NCI-H524 treated with DMSO at 0.1 percent for 48 hours (cell line): ENCODE measurements around the gene DHRS1.
"Not testable (repeated sequence)": the region's sequence is repeated elsewhere in the genome, so short reads cannot be mapped to it uniquely, and the experiment has no call there.

Source experiments
- DNase-seq: peaks from one replicate; lab custom pipeline; 2025; lab: John Stamatoyannopoulos, UW

Gene DHRS1

GRCh38 chr14:24246765-24247212 lies 52.8 kb downstream of the DHRS1 start:
- DNase-seq, result no peak

- not testable (repeated sequence) for DNase-seq
These were observed 54.2 kb downstream of the DHRS1 start for GRCh38 chr14:24245350-24245749.

GRCh38 chr14:24243336-24243836 lies 56.2 kb downstream of the DHRS1 start:
- DNase-seq, result no peak

GRCh38 chr14:24241829-24242443 lies 57.6 kb downstream of the DHRS1 start:
- peak; percentile 94 for DNase-seq
